Suprapubic skin (tissue), 4 donors: ENCODE measurements around the gene USP22.

Source experiments
- CTCF ChIP-seq, 2 donors: fragments of 200-600 bp in 1 of 2; fragments of 450-650 bp in 1 of 2; sonication (generic) in 1 of 2; IDR thresholded peaks; one replicate each; pipeline ENCODE4 v1.5.1; 2016 to 2019; ENCODE audit warnings: antibody characterized with exemption in 2 of 2, mild to moderate bottlenecking in 1 of 2, moderate library complexity in 1 of 2
- EP300 ChIP-seq: sonication (generic); formaldehyde crosslinking; IDR thresholded peaks from one replicate; pipeline ENCODE4 v1.6.1; 2017; ENCODE audit warnings: antibody characterized with exemption
- POLR2A ChIP-seq, 2 donors: fragments of 450-650 bp; IDR thresholded peaks; one replicate each; pipeline ENCODE4 v1.6.1; 2017; ENCODE audit warnings: antibody characterized with exemption in 2 of 2, mild to moderate bottlenecking in 2 of 2, moderate library complexity in 2 of 2
- POLR2AphosphoS5 ChIP-seq, 3 donors: sonication (generic); formaldehyde crosslinking; IDR thresholded peaks; one replicate each; pipeline ENCODE4 v1.6.1; 2017; ENCODE audit warnings: antibody characterized with exemption in 3 of 3

GRCh38 chr17:21008160-21008915 is 34.5 kb downstream of the USP22 start:
- TF ChIP-seq CTCF (IDR thresholded peaks at IDR 0.05) (no peak), POLR2A (IDR thresholded peaks at IDR 0.05) (no peak), POLR2AphosphoS5 (IDR thresholded peaks at IDR 0.05) (no peak), EP300 (no peak)
